OCI-LY7 (cell line): ENCODE measurements around the gene TMA16. TPM values are rescaled to one million over a fixed set of nuclear protein-coding genes. Genes with fewer than 3 reads are reported as not detected.

Source experiments
- BruUV-seq: library from RNA; stranded (reverse); fragments of 400-500 nt; replicated peaks from 2 replicates; lab custom pipeline; 2021; lab: Mats Ljungman, UMichigan
- CTCF ChIA-PET: fragments of 300-600 bp; sonication (Branson Sonifier 250); formaldehyde crosslinking; loops from one replicate; lab custom pipeline; 2022; ENCODE audit warnings: antibody characterized with exemption; ENCODE audit not compliant: unreplicated experiment; lab: Charles Lee
- POLR2A ChIA-PET: fragments of 300-600 bp; sonication (Branson Sonifier 250); formaldehyde crosslinking; loops from one replicate; lab custom pipeline; 2022; ENCODE audit warnings: antibody characterized with exemption; lab: Charles Lee
- DNase-seq: peaks from one replicate; pipeline ENCODE4 v3.0.0-alpha.2; 2015; ENCODE audit warnings: low spot score
- H2AFZ ChIP-seq: fragments of 200-600 bp; sonication (generic), shearing (Covaris generic); 2 replicates; pipeline ENCODE4 v1.6.1; 2014; ENCODE audit warnings: mild to moderate bottlenecking, antibody characterized with exemption, low read length, moderate library complexity
- H3K27ac ChIP-seq: fragments of 200-600 bp; sonication (generic); 2 replicates; pipeline ENCODE4 v1.5.1; 2014; ENCODE audit warnings: mixed run types, low read depth, mild to moderate bottlenecking, moderate library complexity, low read length, inconsistent platforms; ENCODE audit not compliant: poor library complexity, severe bottlenecking
- H3K36me3 ChIP-seq: fragments of 200-600 bp; sonication (generic); 2 replicates; pipeline ENCODE4 v1.6.1; 2014; ENCODE audit warnings: mild to moderate bottlenecking, antibody characterized with exemption, low read length, moderate library complexity, mixed read lengths; ENCODE audit not compliant: insufficient read depth
- H3K4me1 ChIP-seq: fragments of 200-600 bp; sonication (generic); 2 replicates; pipeline ENCODE4 v1.5.1; 2014; ENCODE audit warnings: mild to moderate bottlenecking, low read length; ENCODE audit not compliant: insufficient read depth, poor library complexity, severe bottlenecking
- H3K4me2 ChIP-seq: fragments of 200-600 bp; sonication (generic); 2 replicates; pipeline ENCODE4 v1.6.1; 2014; ENCODE audit warnings: mild to moderate bottlenecking, low read length
- H3K4me3 ChIP-seq: fragments of 200-600 bp; sonication (generic); 2 replicates; pipeline ENCODE4 v1.5.1; 2014; ENCODE audit warnings: mild to moderate bottlenecking, low read depth, low read length; ENCODE audit not compliant: poor library complexity, severe bottlenecking
- H3K79me2 ChIP-seq: fragments of 200-600 bp; sonication (generic); 2 replicates; pipeline ENCODE4 v1.6.1; 2016; ENCODE audit warnings: low read depth, mild to moderate bottlenecking, low read length, moderate library complexity, mixed read lengths; ENCODE audit not compliant: insufficient read depth
- H3K9me2 ChIP-seq: fragments of 200-600 bp; sonication (generic); 2 replicates; pipeline ENCODE4 v1.6.1; 2016; ENCODE audit warnings: mild to moderate bottlenecking, low read length, mixed read lengths; ENCODE audit not compliant: insufficient read depth
- H3K9me3 ChIP-seq: fragments of 200-600 bp; sonication (generic); 2 replicates; pipeline ENCODE4 v1.6.1; 2014; ENCODE audit warnings: mild to moderate bottlenecking, mixed run types, low read length, mixed read lengths
- H4K20me1 ChIP-seq: fragments of 200-600 bp; sonication (generic); 2 replicates; pipeline ENCODE4 v1.6.1; 2014; ENCODE audit warnings: mild to moderate bottlenecking, antibody characterized with exemption, low read length, moderate library complexity, mixed read lengths; ENCODE audit not compliant: insufficient read depth
- CTCF ChIP-seq: fragments of 200-600 bp; sonication (generic); conservative IDR thresholded peaks from 2 replicates; pipeline ENCODE4 v1.5.1; 2014; ENCODE audit warnings: mild to moderate bottlenecking, antibody characterized with exemption, low read length, moderate library complexity, mixed read lengths
- EZH2phosphoT487 ChIP-seq: fragments of 200-600 bp; sonication (generic); IDR thresholded peaks from 2 replicates; pipeline ENCODE4 v1.6.1; 2018; ENCODE audit warnings: low read depth, borderline replicate concordance, mild to moderate bottlenecking, mixed run types, antibody characterized with exemption, low read length, moderate library complexity, mixed read lengths
- intact Hi-C: fragments of 100-400 bp; cut with micrococcal nuclease; formaldehyde crosslinking; loops from one replicate; pipeline ENCODE4 v1.10.0; 2022; ENCODE audit not compliant: unreplicated experiment
- total RNA-seq, 2 experiments: library from RNA; depleted of rRNA in 1 of 2; stranded (reverse); fragments of >200 nt in 1 of 2; shearing (Covaris generic) in 1 of 2; gene quantifications; 2 replicates each; pipeline ENCODE4 v1.2.3, GENCODE V29; 2014 to 2022

TMA16 gene
- total RNA-seq, 2 experiments from 2014 or later, result 56.9 to 92.5 TPM

- no TSS peak for BruUV-seq
- CTCF ChIA-PET, result interaction anchor here (0.5 to 1.0 kb wide), 4 partner anchors 203 to 531 kb away, joined by 3 read pairs; no protein-coding TSS in a partner anchor
- intact Hi-C loops, result loop anchor here (1.0 to 10.0 kb wide), 5 partner anchors 130 to 1196 kb away; no protein-coding TSS in a partner anchor
- TF ChIP-seq EZH2phosphoT487, result no peak
- no peak for TF ChIP-seq CTCF
- H3K4me2 ChIP-seq, result peak overlapping the region; percentile 21; the same call in 1 of the 2 replicates
- H4K20me1 ChIP-seq, result no peaks in the 10 kb centered on the region
- H3K9me2 ChIP-seq, result no peaks in the 10 kb centered on the region
- H2AFZ ChIP-seq, result no peak overlapping the region; the same call in 1 of the 2 replicates
- no peak overlapping the region for H3K4me3 ChIP-seq
- POLR2A ChIA-PET, result interaction anchor here (0.6 to 1.9 kb wide), 8 partner anchors 12 to 123 kb away, joined by 3 to 4 read pairs (median 3); partner anchors contain the start of gene TMA16
- DNase-seq, result no peak
- no peaks in the 10 kb centered on the region for H3K9me3 ChIP-seq
- H3K36me3 ChIP-seq, result no peaks in the 10 kb centered on the region
- H3K79me2 ChIP-seq, result no peaks in the 10 kb centered on the region
- peaks cover 4% of the 10 kb centered on the region for H3K4me1 ChIP-seq
- no peak overlapping the region for H3K27ac ChIP-seq
These were observed 56.4 kb downstream of the TMA16 start for GRCh38 chr4:163550869-163551267.

GRCh38 chr4:163553146-163553545 lies 58.7 kb downstream of the TMA16 start:
- ChIA-PET POLR2A (interaction anchor here (0.6 to 9.5 kb wide), 4 partner anchors 114 to 1254 kb away, joined by 3 to 111 read pairs (median 56); no protein-coding TSS in a partner anchor), CTCF (interaction anchor here (3.7 kb wide), 1 partner anchor 128 kb away, joined by 24 read pairs; no protein-coding TSS in a partner anchor)
- Histone ChIP-seq H3K9me3 (no peaks in the 10 kb centered on the region), H3K4me2 (no peak overlapping the region), H2AFZ (no peak overlapping the region), H4K20me1 (no peaks in the 10 kb centered on the region), H3K36me3 (no peaks in the 10 kb centered on the region), H3K79me2 (no peaks in the 10 kb centered on the region), H3K4me3 (no peak overlapping the region), H3K4me1 (peaks cover 25% of the 10 kb centered on the region), H3K9me2 (no peaks in the 10 kb centered on the region), H3K27ac (no peak overlapping the region)
- no TSS peak for BruUV-seq
- no peak for DNase-seq
- intact Hi-C loops, result loop anchor here (5.0 to 10.0 kb wide), 4 partner anchors 362 to 1194 kb away; no protein-coding TSS in a partner anchor
- TF ChIP-seq CTCF (no peak), EZH2phosphoT487 (no peak)
